Measurements from ENCODE around the gene SCN8A. TPM values are rescaled to one million over a fixed set of nuclear protein-coding genes. Genes with fewer than 3 reads are reported as not detected.
A peak's percentile ranks its signal among the peaks of the same experiment; 100 is the strongest.

Gene SCN8A
- total and polyA plus RNA-seq, 2 experiments from 2014 or later: 4.6 to 23.9 TPM

- Mint-ChIP-seq H3K4me1 (peaks cover 37% of the 10 kb centered on the region), H3K36me3 (ENCODE audit: low read depth) (peaks cover 18% of the 10 kb centered on the region), H3K4me3 (no peak overlapping the region), H3K27me3 (ENCODE audit: insufficient read depth, low read depth, poor library complexity) (peaks cover 3% of the 10 kb centered on the region), H3K27ac (peak overlapping the region; percentile 47), H3K9me3 (no peaks in the 10 kb centered on the region)
- H3K4me3 ChIP-seq: no peak overlapping the region
- H3K4me2 ChIP-seq: no peak overlapping the region
- H2AFZ ChIP-seq: no peak overlapping the region
- peaks cover 25% of the 10 kb centered on the region for H3K79me2 ChIP-seq (replicated peaks; ENCODE audit: insufficient read depth)
- ATAC-seq (peak; percentile 65), DNase-seq (ENCODE audit: low spot score) (peak; percentile 36)
- no peaks in the 10 kb centered on the region for H3K27me3 ChIP-seq (ENCODE audit: insufficient read depth)
- H3K9me2 ChIP-seq (ENCODE audit: insufficient read depth): no peaks in the 10 kb centered on the region
- no peaks in the 10 kb centered on the region; the same call in 1 of the 2 replicates for H4K20me1 ChIP-seq (replicated peaks; ENCODE audit: insufficient read depth)
- no peak for TF ChIP-seq ZNF331 (CRISPR knock-in tag; IDR thresholded peaks at IDR 0.05; ENCODE audit: low read depth)
- H3F3A ChIP-seq (replicated peaks; ENCODE audit: low read depth): no peaks in the 10 kb centered on the region
- peak overlapping the region; percentile 60 for H3K27ac ChIP-seq (ENCODE audit: low read depth)
- H3K4me1 ChIP-seq (ENCODE audit: insufficient read depth): 0 out of 2 replicates have a peak, but pooled peaks cover 5% of the 10 kb centered on the region
- H3K36me3 ChIP-seq (ENCODE audit: insufficient read depth): no peaks in the 10 kb centered on the region
Measured at GRCh38 chr12:51661836-51662235, 70.8 kb downstream of the SCN8A start.

- no peak overlapping the region for H2AFZ ChIP-seq
- H3K4me1 ChIP-seq (ENCODE audit: insufficient read depth): peaks cover 11% of the 10 kb centered on the region; the same call in 1 of the 2 replicates
- no peak for ATAC-seq
- H3K9me3 Mint-ChIP-seq: no peaks in the 10 kb centered on the region
- H3K4me3 ChIP-seq: no peak overlapping the region
- H3K4me1 Mint-ChIP-seq: peaks cover 44% of the 10 kb centered on the region
- H3K4me2 ChIP-seq: no peak overlapping the region
- peaks cover 16% of the 10 kb centered on the region for H3K79me2 ChIP-seq (replicated peaks; ENCODE audit: insufficient read depth)
- H4K20me1 ChIP-seq (replicated peaks; ENCODE audit: insufficient read depth): no peaks in the 10 kb centered on the region; the same call in 1 of the 2 replicates
- H3F3A ChIP-seq (replicated peaks; ENCODE audit: low read depth): no peaks in the 10 kb centered on the region
- H3K27me3 Mint-ChIP-seq (ENCODE audit: insufficient read depth, low read depth, poor library complexity): peaks cover 3% of the 10 kb centered on the region
- H3K27ac Mint-ChIP-seq: no peak overlapping the region
- no peak for TF ChIP-seq POLR2AphosphoS5 (IDR thresholded peaks at IDR 0.05; ENCODE audit: low read depth)
- TF ChIP-seq ETS1 (IDR thresholded peaks at IDR 0.05): no peak
- H3K36me3 ChIP-seq (ENCODE audit: insufficient read depth): no peaks in the 10 kb centered on the region
- H3K27me3 ChIP-seq (ENCODE audit: insufficient read depth): no peaks in the 10 kb centered on the region
- no peak for DNase-seq (ENCODE audit: low spot score)
- peaks cover 18% of the 10 kb centered on the region for H3K36me3 Mint-ChIP-seq (ENCODE audit: low read depth)
- no peaks in the 10 kb centered on the region for H3K9me2 ChIP-seq (ENCODE audit: insufficient read depth)
- no peak overlapping the region for H3K4me3 Mint-ChIP-seq
- H3K27ac ChIP-seq (ENCODE audit: low read depth): no peak overlapping the region
Measured at GRCh38 chr12:51662728-51663154, 71.7 kb downstream of the SCN8A start.

GRCh38 chr12:51663390-51663789 lies 72.4 kb downstream of the SCN8A start:
- DNase-seq (ENCODE audit: low spot score) (no peak), ATAC-seq (no peak)
- Histone ChIP-seq H3K4me2 (no peak overlapping the region), H2AFZ (no peak overlapping the region), H3K79me2 (replicated peaks; ENCODE audit: insufficient read depth) (peaks cover 9% of the 10 kb centered on the region; the same call in 1 of the 2 replicates), H4K20me1 (replicated peaks; ENCODE audit: insufficient read depth) (no peaks in the 10 kb centered on the region), H3K27ac (ENCODE audit: low read depth) (no peak overlapping the region), H3K9me2 (ENCODE audit: insufficient read depth) (no peaks in the 10 kb centered on the region), H3K27me3 (ENCODE audit: insufficient read depth) (no peaks in the 10 kb centered on the region), H3K4me3 (no peak overlapping the region), H3F3A (replicated peaks; ENCODE audit: low read depth) (no peaks in the 10 kb centered on the region), H3K36me3 (ENCODE audit: insufficient read depth) (no peaks in the 10 kb centered on the region), H3K4me1 (ENCODE audit: insufficient read depth) (peaks cover 11% of the 10 kb centered on the region; the same call in 1 of the 2 replicates)
- Mint-ChIP-seq H3K27ac (no peak overlapping the region), H3K9me3 (no peaks in the 10 kb centered on the region), H3K36me3 (ENCODE audit: low read depth) (peaks cover 18% of the 10 kb centered on the region), H3K4me1 (peaks cover 44% of the 10 kb centered on the region), H3K27me3 (ENCODE audit: insufficient read depth, low read depth, poor library complexity) (peaks cover 3% of the 10 kb centered on the region), H3K4me3 (no peak overlapping the region)
- no peak for TF ChIP-seq ZNF331 (CRISPR knock-in tag; IDR thresholded peaks at IDR 0.05; ENCODE audit: low read depth)
- TF ChIP-seq CTCF (conservative IDR thresholded peaks at IDR 0.05; ENCODE audit: low read depth in 2 of 2): no peak
- no peak for TF ChIP-seq CREB1 (CRISPR knock-in tag; IDR thresholded peaks at IDR 0.05; ENCODE audit: low read depth)

All from GM23338 (cell line).